Right lobe of liver (tissue), 6 donors: ENCODE results near the gene PPM1F. TPM values are rescaled to one million over a fixed set of nuclear protein-coding genes. Genes with fewer than 3 reads are reported as not detected.
"Not testable (repeated sequence)": the region's sequence is repeated elsewhere in the genome, so short reads cannot be mapped to it uniquely, and the experiment has no call there.

Source experiments
- ATAC-seq, 4 donors: fragments of 200-7000 bp; cut with Tn5 transposase; one replicate each; pipeline ENCODE4 v1.9.1; 2020; ENCODE audit warnings: mild to moderate bottlenecking in 4 of 4, moderate library complexity in 4 of 4
- DNase-seq, 3 donors: peaks; one replicate each; pipeline ENCODE4 v3.0.0-alpha.2; 2020
- H3K27ac ChIP-seq, 3 donors: fragments of 200-600 bp; one replicate each; pipeline ENCODE4 v1.8.0; 2022
- H3K27me3 ChIP-seq, 2 donors: fragments of 200-600 bp; one replicate each; pipeline ENCODE4 v1.8.0; 2022
- H3K36me3 ChIP-seq, 4 donors: fragments of 200-600 bp; sonication (generic) in 1 of 4; one replicate each; pipeline versions ENCODE4 v1.5.1 to v1.8.0; 2017 to 2022; ENCODE audit warnings: control low read depth in 1 of 4
- H3K4me1 ChIP-seq, 4 donors: fragments of 200-600 bp; sonication (generic) in 1 of 4; one replicate each; pipeline versions ENCODE4 v1.5.1 to v1.8.0; 2017 to 2022; ENCODE audit warnings: control low read depth in 1 of 4
- H3K4me3 ChIP-seq, 3 donors: fragments of 200-600 bp; one replicate each; pipeline ENCODE4 v1.8.0; 2022
- H3K9me3 ChIP-seq, 4 donors: fragments of 200-600 bp; sonication (generic) in 1 of 4; one replicate each; pipeline versions ENCODE4 v1.5.1 to v1.8.0; 2017 to 2022; ENCODE audit warnings: control low read depth in 1 of 4
- POLR2A ChIP-seq: fragments of 450-650 bp; IDR thresholded peaks from one replicate; pipeline ENCODE4 v1.6.1; 2017; ENCODE audit warnings: antibody characterized with exemption, mild to moderate bottlenecking
- WGBS: methylation state at CpG from one replicate; pipeline ENCODE4 v1.1.6; 2018; ENCODE audit warnings: low coverage, low lambda C conversion rate; ENCODE audit not compliant: insufficient coverage; ENCODE audit errors: missing lambda C conversion rate; 5-methylcytosine and 5-hydroxymethylcytosine counted together
- intact Hi-C, 2 donors: fragments of 100-400 bp; cut with DNase I; formaldehyde crosslinking; loops; one replicate each; pipeline versions ENCODE4 v1.11.2 to v1.14.1; 2022
- total RNA-seq, 6 experiments: library from RNA; depleted of rRNA in 2 of 6; stranded (reverse); fragments of >200 nt in 2 of 6; fragmentation: NEBNext Ultra II Directional in 3 of 6; extraction: Animal tissue kit (Norgen Biotek cat#: 25700) in 3 of 6; gene quantifications; one replicate each; pipeline versions ENCODE4 v1.1.0 to v1.2.4, GENCODE V29; 2016 to 2023
- TF ChIP-seq, protein P1 (sequence below), 4 donors: fragments of 200-600 bp in 3 of 4; fragments of 450-650 bp in 1 of 4; IDR thresholded peaks; one replicate each; pipeline versions ENCODE4 v1.5.1 to v1.8.0; 2016 to 2022; ENCODE audit warnings: antibody characterized with exemption in 4 of 4, mild to moderate bottlenecking in 2 of 4
- donor health status: DM: no; HTN: yes; CAD: no.
- donor health status: DM: no; HTN: no; CAD: no.
- donor health status: DM: no; HTN: no; CAD: no.
- donor health status: DM: no; HTN: yes; CAD: no.
- donor health status: DM: no; HTN: yes; CAD: no.

The PPM1F gene
- total RNA-seq, 6 experiments from 2014 or later: 5.0 to 19.4 (median 12.8) TPM

DNA sequence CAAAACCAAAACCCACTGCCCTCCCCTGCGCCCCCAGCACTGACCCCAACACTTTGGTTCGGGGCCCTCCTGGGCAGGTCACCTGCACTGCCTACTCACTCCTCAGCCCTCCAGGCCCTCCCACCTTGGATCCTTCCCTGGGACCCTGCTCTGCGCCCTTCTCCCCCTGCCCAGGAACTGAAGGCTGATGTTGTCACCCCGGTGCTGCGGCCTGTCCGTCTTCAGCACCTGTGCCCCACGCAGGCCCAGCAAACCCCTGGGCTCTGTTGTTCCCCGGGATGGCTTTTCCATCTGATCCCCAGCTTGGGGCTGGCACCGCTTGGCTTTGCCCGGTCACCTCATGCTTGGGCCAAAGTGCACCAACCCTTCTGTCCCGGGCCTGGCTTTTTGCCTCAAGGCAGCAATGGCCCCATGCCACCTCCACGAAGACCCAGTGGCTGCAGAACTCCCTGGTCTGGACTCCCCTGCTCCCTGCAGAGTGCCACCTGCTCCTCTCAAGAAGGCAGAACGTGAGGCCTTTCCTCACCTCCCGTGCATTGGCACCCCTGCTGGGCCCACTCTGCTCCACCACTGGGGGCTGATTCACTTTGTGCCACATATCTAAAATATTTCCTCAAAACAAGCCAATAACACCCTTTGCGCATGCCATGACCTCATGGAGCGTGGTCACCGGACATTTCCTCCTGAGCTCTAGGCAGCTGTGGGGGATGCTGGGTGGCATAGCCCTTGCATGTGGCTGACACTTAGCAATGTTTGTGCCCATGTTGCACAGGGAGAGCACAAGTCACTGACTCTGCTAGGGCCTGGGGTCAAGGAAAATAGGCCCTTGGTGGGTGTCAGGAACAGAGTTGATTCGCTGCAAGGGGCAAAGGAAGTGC is 8.8 kb downstream of the PPM1F start:
- Histone ChIP-seq H3K27me3 (no peaks in the 10 kb centered on the region), H3K27ac (peak overlapping the region; percentile 0 to 93 (median 11)), H3K4me3 (no peak overlapping the region), H3K9me3 (no peaks in the 10 kb centered on the region), H3K36me3 (no peaks in the 10 kb centered on the region), H3K4me1 (peaks cover 0 to 30% (median 17%) of the 10 kb centered on the region in 4 donors)
- WGBS: 63% methylated on average over 10 of the region's 18 CpGs
- no peak for TF ChIP-seq POLR2A
- TF ChIP-seq, protein P1, sequence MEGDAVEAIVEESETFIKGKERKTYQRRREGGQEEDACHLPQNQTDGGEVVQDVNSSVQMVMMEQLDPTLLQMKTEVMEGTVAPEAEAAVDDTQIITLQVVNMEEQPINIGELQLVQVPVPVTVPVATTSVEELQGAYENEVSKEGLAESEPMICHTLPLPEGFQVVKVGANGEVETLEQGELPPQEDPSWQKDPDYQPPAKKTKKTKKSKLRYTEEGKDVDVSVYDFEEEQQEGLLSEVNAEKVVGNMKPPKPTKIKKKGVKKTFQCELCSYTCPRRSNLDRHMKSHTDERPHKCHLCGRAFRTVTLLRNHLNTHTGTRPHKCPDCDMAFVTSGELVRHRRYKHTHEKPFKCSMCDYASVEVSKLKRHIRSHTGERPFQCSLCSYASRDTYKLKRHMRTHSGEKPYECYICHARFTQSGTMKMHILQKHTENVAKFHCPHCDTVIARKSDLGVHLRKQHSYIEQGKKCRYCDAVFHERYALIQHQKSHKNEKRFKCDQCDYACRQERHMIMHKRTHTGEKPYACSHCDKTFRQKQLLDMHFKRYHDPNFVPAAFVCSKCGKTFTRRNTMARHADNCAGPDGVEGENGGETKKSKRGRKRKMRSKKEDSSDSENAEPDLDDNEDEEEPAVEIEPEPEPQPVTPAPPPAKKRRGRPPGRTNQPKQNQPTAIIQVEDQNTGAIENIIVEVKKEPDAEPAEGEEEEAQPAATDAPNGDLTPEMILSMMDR (IDR thresholded peaks at IDR 0.05): no peak
- ATAC-seq: peak; percentile 38 to 69 (median 56)
- peak; percentile 60 to 85 (median 81) for DNase-seq
- intact Hi-C loops: no loop called here

- TF ChIP-seq, protein P1 (IDR thresholded peaks at IDR 0.05): no peak
- TF ChIP-seq POLR2A: no peak
- peak overlapping the region; percentile 4 to 93 (median 40) for H3K27ac ChIP-seq
- WGBS: 71% methylated on average over 10 of the region's 19 CpGs
- H3K9me3 ChIP-seq: no peaks in the 10 kb centered on the region
- H3K4me1 ChIP-seq: peaks cover 0 to 37% (median 20%) of the 10 kb centered on the region in 4 donors
- H3K36me3 ChIP-seq: no peaks in the 10 kb centered on the region
- H3K27me3 ChIP-seq: no peaks in the 10 kb centered on the region
- intact Hi-C loops: no loop called here
- ATAC-seq (peak; percentile 26 to 54 (median 28)), DNase-seq (peak; percentile 76 to 84 (median 83))
- H3K4me3 ChIP-seq: no peak overlapping the region
Observed at GRCh38 chr22:21942407-21943343, 10.0 kb downstream of the PPM1F start.

- no peak for TF ChIP-seq POLR2A
- TF ChIP-seq, protein P1 (IDR thresholded peaks at IDR 0.05): no peak
- 55% methylated on average over 3 of the region's 8 CpGs for WGBS
- Histone ChIP-seq H3K9me3 (no peaks in the 10 kb centered on the region), H3K27me3 (no peaks in the 10 kb centered on the region), H3K27ac (peak overlapping the region; percentile 4 to 93 (median 40)), H3K36me3 (no peaks in the 10 kb centered on the region), H3K4me3 (no peak overlapping the region), H3K4me1 (peaks cover 0 to 44% (median 24%) of the 10 kb centered on the region in 4 donors)
- intact Hi-C loops: no loop called here
- no peak for DNase-seq
- ATAC-seq: no peak
Observed at GRCh38 chr22:21941921-21942320, 10.7 kb downstream of the PPM1F start.

DNA sequence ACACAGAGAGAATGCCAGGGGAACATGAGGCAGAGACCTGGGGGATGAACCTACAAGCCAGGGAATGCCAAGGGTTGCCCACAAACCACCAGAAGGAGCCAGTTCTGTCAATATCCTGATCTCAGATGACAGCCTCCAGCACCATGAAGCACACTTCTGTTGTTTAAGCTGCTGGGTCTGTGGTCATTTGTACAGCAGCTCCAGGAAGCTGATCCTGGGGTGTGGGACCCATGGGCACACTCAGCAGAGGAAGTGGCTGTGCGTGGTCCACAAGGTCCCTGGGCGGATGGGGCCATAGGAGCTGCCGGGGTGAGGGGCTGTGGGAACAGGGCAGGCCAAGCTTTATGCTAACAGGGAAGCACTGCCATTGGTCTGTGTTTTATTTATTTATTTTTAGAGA is 12.1 kb downstream of the PPM1F start:
- peaks cover 0 to 41% (median 21%) of the 10 kb centered on the region in 4 donors for H3K4me1 ChIP-seq
- H3K27ac ChIP-seq: peak overlapping the region in 2 of 3 donors; percentile 78 to 93
- DNase-seq (no peak), ATAC-seq (no peak)
- intact Hi-C loops: no loop called here
- H3K4me3 ChIP-seq: no peak overlapping the region
- H3K27me3 ChIP-seq: no peaks in the 10 kb centered on the region
- 83% methylated on average over 1 of the region's 3 CpGs for WGBS
- H3K36me3 ChIP-seq: no peaks in the 10 kb centered on the region
- no peaks in the 10 kb centered on the region for H3K9me3 ChIP-seq
- no peak for TF ChIP-seq POLR2A
- TF ChIP-seq, protein P1 (IDR thresholded peaks at IDR 0.05): no peak

DNA sequence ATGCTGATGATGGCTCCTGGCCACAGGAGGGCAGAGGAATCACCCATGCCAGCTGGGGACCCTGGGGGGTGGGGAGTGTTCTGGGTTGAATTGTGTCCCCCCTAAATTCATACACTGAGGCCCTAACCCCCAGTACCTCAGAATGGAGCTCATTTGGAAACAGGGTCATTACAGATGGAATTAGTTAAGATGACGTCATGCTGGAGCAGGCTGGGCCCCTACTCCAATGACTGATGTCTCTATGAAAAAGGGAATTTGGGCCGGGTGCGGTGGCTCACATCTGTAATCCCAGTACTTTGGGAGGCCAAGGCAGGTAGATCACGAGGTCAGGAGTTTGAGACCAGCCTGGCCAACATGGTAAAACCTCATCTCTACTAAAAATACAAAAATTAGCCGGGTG is 12.7 kb downstream of the PPM1F start:
- not testable (repeated sequence) for H3K27me3 ChIP-seq, H3K9me3 ChIP-seq, H3K4me3 ChIP-seq, H3K36me3 ChIP-seq, ATAC-seq, DNase-seq
- intact Hi-C loops: loop anchor here (5.0 to 10.0 kb wide), 2 partner anchors 205 to 228 kb away; partner anchors contain the start of gene YPEL1 (in 1 of the 2)
- Histone ChIP-seq H3K4me1 (peaks cover 0 to 36% (median 18%) of the 10 kb centered on the region in 4 donors), H3K27ac (peak overlapping the region; percentile 32 to 93 (median 78))
- WGBS: 59% methylated on average over 5 of the region's 5 CpGs
